ENCODE results near the gene FGF4. TPM values are rescaled to one million over a fixed set of nuclear protein-coding genes. Genes with fewer than 3 reads are reported as not detected.

FGF4 gene
- total RNA-seq, 1 donor from 2014 or later: not detected

DNA sequence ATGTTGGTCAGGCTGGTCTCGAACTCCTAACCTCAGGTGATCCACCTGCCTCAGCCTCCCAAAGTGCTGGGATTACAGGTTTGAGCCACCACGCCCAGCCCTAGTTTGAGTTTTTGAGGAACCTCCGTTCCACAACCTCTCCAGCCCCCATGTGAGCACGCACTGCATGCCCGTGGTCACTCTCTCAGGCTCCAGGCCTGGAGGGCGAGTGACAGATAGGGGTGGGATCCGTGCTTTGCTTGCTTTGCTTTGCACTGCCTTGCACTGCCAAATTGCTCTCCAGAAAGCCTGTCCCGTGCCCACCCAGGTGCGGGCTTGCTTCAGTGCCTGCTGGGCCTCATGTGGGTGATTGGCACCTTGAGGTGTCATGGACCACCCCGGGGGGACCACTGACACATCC is 29.9 kb downstream of the FGF4 start:
- TF ChIP-seq, protein P1, sequence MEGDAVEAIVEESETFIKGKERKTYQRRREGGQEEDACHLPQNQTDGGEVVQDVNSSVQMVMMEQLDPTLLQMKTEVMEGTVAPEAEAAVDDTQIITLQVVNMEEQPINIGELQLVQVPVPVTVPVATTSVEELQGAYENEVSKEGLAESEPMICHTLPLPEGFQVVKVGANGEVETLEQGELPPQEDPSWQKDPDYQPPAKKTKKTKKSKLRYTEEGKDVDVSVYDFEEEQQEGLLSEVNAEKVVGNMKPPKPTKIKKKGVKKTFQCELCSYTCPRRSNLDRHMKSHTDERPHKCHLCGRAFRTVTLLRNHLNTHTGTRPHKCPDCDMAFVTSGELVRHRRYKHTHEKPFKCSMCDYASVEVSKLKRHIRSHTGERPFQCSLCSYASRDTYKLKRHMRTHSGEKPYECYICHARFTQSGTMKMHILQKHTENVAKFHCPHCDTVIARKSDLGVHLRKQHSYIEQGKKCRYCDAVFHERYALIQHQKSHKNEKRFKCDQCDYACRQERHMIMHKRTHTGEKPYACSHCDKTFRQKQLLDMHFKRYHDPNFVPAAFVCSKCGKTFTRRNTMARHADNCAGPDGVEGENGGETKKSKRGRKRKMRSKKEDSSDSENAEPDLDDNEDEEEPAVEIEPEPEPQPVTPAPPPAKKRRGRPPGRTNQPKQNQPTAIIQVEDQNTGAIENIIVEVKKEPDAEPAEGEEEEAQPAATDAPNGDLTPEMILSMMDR (IDR thresholded peaks at IDR 0.05): no peak
- intact Hi-C loops (cut with micrococcal nuclease): no loop called here
- Mint-ChIP-seq H3K4me1 (no peaks in the 10 kb centered on the region), H3K27me3 (peaks cover 5% of the 10 kb centered on the region), H3K9me3 (no peaks in the 10 kb centered on the region), H3K36me3 (ENCODE audit: low read depth) (no peaks in the 10 kb centered on the region), H3K27ac (no peak overlapping the region), H3K4me3 (no peak overlapping the region)
- ChIA-PET POLR2A (no interaction called here), CTCF (no interaction called here)
- DNase-seq (no peak), ATAC-seq (ENCODE audit: low read depth) (no peak)

DNA sequence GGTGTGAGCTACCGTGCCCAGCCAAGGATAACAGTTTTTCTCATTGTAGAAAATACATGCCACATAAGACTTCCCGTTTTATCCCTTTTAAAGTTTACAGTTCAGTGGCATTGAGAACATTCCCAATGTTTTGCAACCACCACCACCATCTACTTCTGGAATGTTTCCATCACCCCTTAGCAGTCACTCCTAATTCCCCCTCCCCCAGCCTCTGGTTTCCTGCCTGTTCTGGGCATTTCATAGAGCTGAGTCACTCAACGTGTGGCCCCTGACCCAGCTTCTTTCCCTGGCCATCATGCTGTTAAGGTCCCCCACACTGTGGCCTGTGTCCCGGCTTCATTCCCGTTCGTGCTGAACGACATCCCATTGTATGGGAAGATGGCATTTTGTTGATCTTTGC is 30.7 kb downstream of the FGF4 start:
- intact Hi-C loops (cut with micrococcal nuclease): no loop called here
- POLR2A ChIA-PET: no interaction called here
- Mint-ChIP-seq H3K27ac (no peak overlapping the region), H3K36me3 (ENCODE audit: low read depth) (no peaks in the 10 kb centered on the region), H3K27me3 (peaks cover 5% of the 10 kb centered on the region), H3K4me1 (no peaks in the 10 kb centered on the region), H3K4me3 (no peak overlapping the region), H3K9me3 (no peaks in the 10 kb centered on the region)
- CTCF ChIA-PET: no interaction called here
- DNase-seq (no peak), ATAC-seq (ENCODE audit: low read depth) (no peak)
- TF ChIP-seq, protein P1 (IDR thresholded peaks at IDR 0.05): no peak

DNA sequence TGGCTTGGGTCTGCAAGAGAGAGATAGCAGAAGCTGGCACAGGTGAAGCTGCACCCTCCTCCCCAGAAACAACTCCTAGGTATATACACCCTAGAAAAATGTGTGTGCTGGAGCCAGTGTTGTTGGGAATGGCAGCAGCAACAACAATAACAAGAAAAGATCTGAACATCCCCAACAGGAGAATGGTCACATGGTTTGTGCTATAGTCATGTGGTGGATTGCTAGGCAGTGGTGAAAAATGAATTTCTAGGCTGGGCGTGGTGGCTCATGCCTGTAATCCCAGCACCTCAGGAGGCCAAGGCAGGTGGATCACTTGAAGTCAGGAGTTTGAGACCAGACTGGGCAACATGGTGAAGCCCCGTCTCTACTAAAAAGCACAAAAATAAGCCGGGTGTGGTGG is 40.3 kb downstream of the FGF4 start:
- Mint-ChIP-seq H3K36me3 (ENCODE audit: low read depth) (no peaks in the 10 kb centered on the region), H3K27ac (no peak overlapping the region), H3K9me3 (peaks cover 14% of the 10 kb centered on the region), H3K4me3 (no peak overlapping the region), H3K4me1 (no peaks in the 10 kb centered on the region), H3K27me3 (peaks cover 11% of the 10 kb centered on the region)
- no peak for ATAC-seq (ENCODE audit: low read depth)
- DNase-seq: no peak
- ChIA-PET CTCF (no interaction called here), POLR2A (no interaction called here)
- TF ChIP-seq, protein P1 (IDR thresholded peaks at IDR 0.05): no peak
- intact Hi-C loops (cut with micrococcal nuclease): no loop called here

DNA sequence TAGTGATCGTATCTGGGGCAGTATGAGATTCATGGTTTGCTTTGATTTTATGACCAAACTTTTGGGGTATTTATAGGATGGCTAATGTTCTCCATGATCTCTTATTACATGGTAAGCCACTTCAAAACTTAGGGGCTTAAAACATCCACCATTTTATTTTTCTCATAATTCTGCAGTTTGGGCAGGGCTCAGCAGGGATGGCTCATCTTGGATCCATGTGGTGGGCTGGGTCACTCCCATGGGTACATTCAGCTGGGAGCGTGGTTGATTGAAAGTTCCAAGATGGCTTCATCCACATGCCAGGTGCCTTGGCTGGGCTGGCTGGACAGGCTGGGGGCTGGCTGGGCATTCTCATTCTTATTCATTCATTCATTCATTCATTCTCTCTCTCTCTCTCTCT is 40.8 kb downstream of the FGF4 start:
- Mint-ChIP-seq H3K4me1 (no peaks in the 10 kb centered on the region), H3K27me3 (peaks cover 14% of the 10 kb centered on the region), H3K36me3 (ENCODE audit: low read depth) (no peaks in the 10 kb centered on the region), H3K4me3 (no peak overlapping the region), H3K27ac (no peak overlapping the region), H3K9me3 (peaks cover 14% of the 10 kb centered on the region)
- intact Hi-C loops (cut with micrococcal nuclease): no loop called here
- TF ChIP-seq, protein P1 (IDR thresholded peaks at IDR 0.05): no peak
- DNase-seq (no peak), ATAC-seq (ENCODE audit: low read depth) (no peak)
- CTCF ChIA-PET: no interaction called here
- POLR2A ChIA-PET: no interaction called here

DNA sequence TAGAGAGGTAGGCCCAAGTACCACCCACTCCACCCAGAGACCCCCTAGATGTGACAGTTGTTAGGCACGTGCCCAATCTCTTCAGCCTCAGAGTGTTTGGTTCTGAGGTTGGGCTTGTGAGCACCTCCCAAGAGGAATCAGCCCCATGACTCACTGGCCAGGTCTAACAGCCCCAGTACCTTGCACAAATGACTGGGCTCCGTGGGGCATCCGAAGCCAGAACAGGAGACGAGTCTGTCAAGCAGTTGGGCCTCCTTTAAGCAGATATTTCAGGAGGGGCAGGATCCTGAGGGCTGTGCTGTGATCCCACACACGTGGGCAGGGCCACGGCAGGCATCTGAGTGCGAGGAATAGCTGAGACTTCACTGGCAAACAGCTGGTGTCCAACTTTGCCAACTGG is 42.2 kb downstream of the FGF4 start:
- POLR2A ChIA-PET: no interaction called here
- ATAC-seq (ENCODE audit: low read depth) (no peak), DNase-seq (no peak)
- peaks cover 23% of the 10 kb centered on the region for H3K27me3 Mint-ChIP-seq
- TF ChIP-seq, protein P1 (IDR thresholded peaks at IDR 0.05): no peak
- CTCF ChIA-PET: no interaction called here
- no peaks in the 10 kb centered on the region for H3K4me1 Mint-ChIP-seq
- no peak overlapping the region for H3K27ac Mint-ChIP-seq
- peaks cover 11% of the 10 kb centered on the region for H3K9me3 Mint-ChIP-seq
- no peaks in the 10 kb centered on the region for H3K36me3 Mint-ChIP-seq (ENCODE audit: low read depth)
- intact Hi-C loops (cut with micrococcal nuclease): no loop called here
- no peak overlapping the region for H3K4me3 Mint-ChIP-seq

Measured in activated B cell treated with CpG ODN at 0.5 μM for 24 hours (primary cell).